D341Med (cell line): ENCODE measurements around the gene HSPA6.
"Not testable (repeated sequence)": the region's sequence is repeated elsewhere in the genome, so short reads cannot be mapped to it uniquely, and the experiment has no call there.

ENCODE experiments used
- DNase-seq: peaks from one replicate; pipeline ENCODE4 v3.0.0; 2012; ENCODE audit warnings: low spot score

HSPA6 gene

DNA sequence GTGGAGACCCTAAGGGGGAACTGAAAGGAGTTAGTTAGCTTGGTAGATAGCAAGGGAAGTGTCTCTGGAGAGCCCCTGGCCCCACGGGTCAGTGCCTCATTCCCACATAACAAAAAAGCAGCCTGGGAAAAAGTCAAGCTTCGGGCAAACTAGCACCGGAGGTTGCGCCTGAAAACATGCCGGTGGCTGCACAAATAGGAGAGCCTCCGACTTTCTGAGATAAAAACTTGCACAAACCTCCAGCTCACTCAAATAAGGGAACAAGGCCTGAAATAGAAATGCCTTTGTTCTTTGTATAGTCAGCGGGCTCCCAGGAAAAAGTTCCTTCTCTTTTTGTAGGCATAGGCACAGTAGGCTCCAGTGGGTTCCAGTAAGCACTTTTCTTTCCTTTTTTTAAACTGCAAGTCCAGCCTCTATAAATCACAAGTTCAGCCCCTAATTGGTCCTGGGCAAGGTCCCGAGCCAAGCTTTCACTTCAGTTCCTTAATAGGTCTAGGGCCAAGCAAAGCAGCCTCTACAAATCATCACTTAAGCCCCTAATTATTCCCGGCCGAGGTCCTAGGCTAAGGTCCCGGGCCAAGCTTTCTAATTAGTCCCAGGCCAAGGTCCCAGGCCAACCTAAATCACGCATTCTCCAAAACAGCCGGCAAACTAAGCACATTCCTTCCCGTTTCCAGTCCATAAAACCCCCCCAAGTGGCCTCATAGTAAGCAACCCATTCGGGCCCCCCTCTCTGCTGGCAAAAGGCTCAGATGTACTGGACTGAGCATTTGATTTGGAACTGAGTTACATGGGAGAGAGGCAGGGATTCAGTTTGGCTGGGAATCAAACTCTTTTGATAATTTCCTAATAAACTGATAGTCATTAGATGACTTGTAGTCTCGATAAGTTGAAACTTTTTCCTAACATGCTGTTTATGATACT lies 8.6 kb downstream of the HSPA6 start:
- not testable (repeated sequence) for DNase-seq

DNA sequence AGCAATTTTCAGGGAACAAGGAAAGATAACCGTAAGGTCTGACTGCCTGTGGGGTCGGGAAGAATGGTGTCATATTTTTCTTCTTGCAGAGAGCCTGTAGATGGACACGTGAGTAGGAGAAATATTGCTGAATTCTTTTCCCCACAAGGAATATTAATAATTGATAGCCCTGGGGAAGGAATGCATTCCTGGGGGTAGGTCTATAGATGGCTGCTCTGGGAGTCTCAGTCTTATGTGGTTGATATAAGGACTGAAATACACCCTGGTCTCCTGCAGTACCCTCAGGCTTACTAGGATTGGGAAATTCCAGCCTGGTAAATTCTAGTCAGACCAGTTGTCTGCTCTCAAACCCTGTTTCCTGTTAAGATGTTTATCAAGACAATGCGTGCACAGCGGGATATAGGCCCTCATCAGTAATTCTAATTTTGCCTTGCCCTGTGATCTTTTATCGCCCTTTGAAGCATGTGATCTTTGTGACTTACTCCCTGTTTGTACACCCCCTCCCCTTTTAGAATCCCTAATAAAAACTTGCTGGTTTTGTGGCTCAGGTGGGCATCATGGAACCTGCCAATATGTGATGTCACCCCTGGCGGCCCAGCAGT lies 12.8 kb downstream of the HSPA6 start:
- not testable (repeated sequence) for DNase-seq

DNA sequence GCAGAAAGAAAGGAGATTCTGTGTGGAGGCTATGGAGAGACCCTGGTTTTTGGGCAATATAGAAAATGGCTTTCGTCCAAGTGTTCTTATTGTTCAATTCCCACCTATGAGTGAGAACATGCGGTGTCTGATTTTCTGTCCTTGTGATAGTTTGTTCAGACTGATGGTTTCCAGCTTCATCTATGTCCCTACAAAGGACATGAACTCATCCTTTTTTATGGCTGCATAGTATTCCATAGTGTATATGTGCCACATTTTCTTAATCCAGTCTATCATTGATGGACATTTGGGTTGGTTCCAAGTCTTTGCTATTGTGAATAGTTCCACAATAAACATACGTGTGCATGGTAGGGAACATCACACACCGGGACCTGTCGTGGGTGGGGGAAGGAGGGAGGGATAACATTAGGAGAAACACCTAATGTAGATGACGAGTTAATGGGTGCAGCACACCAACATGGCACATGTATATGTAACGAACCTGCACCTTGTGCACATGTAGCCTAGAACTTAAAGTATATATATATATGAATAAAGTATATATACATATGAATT lies 14.7 kb downstream of the HSPA6 start:
- not testable (repeated sequence) for DNase-seq

DNA sequence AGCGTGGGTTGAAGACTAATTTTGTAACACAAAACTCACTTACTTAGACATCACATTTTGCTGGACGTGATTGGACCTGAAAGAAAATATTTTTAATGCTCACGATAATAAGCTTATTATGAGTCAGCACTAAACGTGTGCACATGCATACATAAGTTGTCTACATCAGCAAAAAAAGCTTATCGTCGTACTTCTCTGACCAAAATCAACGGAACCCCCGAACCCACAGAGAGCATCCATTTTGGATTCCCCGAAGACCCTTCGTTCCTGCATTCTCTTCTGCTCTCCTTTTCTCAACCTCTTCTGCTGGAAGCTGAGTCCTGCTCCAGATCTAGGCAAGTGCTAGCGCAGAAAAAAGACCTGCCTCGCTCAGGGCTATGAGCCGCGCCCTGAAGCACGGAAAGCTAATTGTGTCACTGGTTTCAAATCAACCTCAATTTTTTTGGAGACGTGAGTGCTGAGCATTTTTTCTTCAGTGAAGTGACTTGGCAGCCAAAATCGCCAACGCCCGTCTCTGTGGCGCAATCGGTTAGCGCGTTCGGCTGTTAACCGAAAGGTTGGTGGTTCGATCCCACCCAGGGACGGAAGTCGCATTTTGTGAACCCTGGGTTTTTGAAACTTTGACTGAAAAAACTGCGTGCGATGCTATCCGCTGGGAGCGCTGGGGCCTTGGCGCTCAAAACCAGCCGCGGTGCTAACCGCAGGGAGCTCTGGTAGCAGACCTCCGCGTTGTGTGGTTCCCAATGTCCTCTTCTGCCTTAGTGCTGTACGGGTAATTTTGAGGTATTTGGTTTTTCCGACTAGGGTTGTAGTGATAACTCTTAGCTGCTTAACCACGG lies 15.6 kb downstream of the HSPA6 start:
- DNase-seq: peak; percentile 71

DNA sequence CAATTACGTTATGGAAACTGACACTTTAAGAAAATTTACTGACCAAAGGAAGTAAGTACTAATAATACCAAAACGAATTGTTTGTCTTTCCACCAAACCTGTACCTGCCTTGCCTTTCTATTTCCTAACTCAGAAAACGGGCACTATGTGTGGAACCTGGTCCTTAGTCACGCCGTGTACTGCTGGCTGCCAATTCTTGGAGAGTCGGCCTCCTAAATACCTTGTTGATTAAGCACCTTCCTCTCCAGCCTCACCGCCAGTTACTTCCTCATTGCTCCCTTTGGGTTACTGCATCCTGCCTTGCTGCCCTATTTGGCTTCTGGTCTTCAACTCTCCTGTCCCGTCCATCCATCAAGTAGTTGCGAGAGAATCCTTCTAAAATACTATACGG lies 16.2 kb downstream of the HSPA6 start:
- not testable (repeated sequence) for DNase-seq

DNA sequence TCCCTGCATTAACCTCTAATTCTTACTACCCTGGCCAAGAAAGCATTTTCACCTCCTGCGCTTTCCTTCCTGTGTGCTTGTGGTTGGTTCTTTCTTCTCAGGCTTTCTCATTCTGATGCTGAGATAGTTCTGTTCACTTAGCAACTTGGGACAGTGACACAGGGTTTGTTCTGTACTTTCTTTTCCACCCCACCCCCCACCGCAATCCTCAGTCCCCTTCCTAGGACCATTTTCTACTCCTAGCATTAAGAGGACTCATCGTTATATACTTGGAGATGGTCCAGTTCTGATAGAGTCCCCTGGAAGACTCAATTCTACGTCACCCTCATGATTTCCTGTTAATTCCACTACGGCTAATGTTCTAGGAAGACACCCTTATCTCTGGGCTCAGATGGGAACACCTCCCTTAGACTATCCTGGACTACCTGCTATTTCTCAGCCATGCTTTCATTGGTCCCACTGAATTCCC lies 17.8 kb downstream of the HSPA6 start:
- DNase-seq: not testable (repeated sequence)

DNA sequence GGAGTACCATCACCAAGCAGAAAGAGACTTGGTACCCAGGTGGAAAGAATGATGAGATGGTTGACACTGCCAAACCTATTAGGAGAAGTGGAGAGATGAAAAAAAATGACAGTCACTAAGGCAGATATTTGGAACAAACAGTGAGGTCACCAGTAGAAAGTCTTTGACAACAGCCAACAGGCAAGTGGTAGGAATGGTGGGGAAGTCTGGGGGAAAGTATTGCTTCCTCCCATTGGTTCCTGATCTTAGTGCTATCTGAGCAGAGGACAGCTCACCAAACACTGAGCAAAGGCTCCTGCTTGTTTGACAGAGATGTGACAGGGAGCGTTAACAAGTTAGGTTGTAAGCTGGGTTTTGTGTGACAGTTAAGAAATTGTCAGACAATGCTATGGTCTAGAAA lies 18.8 kb downstream of the HSPA6 start:
- not testable (repeated sequence) for DNase-seq

DNA sequence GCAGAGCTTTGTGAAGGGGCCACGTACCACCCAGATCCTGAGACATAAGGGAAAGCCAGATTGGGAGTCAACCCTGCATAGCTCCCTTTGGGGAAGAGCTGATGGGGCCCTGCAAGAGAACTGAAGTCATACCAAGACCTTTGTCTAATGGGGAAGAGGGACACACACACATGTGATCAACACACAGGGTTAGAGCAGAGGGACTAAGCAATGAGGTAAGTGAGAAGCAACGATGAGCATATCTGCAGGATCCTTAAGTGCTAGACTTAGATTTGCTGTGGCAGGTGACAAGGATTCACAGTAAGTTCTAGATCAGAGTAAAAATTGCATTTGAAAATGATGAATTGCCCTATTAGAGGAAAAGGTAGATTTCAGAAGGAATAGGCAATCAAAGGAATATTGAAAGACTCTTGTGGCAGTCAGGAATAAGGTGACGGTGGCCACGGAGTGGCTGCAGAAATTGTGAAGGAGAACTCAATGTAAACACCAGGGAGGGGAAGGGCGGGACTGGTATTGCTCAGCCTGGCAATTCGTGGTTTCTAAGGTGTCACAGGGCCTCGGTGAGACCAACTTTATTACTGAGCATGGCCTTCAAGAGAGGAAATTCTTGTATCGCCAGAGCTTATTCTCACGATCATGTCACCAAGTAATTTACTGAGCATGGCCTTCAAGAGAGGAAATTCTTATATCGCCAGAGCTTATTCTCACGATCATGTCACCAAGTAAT lies 20.8 kb downstream of the HSPA6 start:
- DNase-seq: peak; percentile 3

DNA sequence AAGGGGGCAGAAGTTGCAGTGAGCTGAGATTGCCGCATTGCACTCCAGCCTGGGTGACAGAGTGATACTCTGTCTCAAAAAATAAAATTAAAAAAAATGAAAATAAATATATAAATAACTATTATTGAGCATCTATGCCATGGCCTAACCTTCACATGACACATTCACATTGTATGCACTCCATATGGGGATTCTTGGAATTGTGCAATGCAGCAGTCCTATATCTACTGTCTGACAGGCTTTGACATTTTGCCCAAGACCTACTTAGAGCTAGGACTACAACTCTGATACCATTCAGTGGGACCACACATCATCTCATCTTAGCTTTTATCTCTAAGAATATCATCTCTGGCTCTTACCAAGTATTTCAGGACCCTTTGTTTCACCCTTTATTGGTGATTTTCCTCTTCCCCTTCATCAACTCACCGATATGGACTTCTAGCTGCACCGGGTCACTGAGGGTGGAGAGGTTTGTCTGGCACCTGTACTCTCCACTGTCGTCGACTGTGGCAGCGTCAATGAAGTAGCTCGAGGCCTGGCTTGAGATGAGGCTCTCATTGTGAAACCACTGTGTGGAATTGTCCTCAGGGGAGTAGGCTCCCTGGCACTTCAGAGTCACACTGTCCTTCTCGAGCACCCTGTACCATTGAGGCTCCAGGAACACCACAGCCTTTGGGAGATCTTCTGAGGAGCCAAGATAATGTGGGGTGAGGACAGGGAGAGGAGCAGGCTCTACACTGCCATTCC lies 23.8 kb downstream of the HSPA6 start:
- not testable (repeated sequence) for DNase-seq

DNA sequence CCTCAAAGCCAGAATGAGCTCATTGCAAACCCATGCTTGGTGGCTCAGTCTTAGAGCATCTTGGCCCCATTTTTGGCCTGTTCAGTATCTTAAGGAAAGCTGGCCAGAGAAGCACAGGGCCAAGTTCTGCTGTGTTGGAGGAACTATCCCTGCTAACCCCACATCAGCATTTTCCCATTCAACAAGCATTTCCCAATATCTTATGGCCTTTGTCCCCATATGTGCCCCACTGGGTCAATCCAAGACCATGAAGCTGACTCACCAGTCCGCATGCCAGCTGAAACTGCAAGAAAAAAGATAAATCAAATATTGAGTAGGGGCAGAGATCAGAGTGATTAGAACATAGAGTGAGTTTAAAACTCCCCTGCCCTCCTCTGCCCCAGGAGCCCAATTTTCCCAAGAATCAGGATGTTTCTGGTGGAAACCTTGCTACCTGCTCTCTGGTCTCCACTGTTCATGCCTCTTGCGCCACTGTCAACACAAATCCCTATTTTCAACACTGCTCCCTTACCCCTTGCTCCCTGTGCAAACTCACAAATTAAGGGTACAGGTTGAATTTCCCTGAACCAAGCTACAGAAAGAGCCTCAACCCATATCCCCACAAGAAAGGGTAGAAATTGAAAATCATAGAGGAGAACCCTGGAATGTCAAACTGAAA lies 24.5 kb downstream of the HSPA6 start:
- not testable (repeated sequence) for DNase-seq

DNA sequence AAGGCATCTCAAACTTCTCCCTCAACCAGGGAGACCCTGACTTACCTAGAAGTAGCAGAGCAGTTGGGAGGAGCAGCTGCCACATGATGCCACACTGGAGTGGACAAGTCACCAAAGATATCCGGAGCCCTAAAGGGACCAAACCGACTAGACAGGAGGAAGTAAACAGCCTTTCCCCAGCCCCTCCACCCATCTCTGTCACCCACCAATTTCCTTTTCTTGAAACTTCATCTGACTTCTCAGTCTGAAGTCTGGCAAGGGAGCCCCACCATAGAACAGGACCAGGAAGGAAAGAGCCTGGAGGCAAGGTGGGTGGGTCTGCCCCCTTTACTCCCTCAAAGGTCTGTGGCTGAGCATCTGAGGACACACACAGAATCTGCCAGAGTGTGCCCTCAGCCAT lies 25.3 kb downstream of the HSPA6 start, which contains the start of gene FCGR3A:
Gene FCGR3A, minus strand, starts transcription at position 167 of the 400 bp plus-strand sequence. Its CDS starts 82 bp downstream, at position 85.
- DNase-seq: no peak

DNA sequence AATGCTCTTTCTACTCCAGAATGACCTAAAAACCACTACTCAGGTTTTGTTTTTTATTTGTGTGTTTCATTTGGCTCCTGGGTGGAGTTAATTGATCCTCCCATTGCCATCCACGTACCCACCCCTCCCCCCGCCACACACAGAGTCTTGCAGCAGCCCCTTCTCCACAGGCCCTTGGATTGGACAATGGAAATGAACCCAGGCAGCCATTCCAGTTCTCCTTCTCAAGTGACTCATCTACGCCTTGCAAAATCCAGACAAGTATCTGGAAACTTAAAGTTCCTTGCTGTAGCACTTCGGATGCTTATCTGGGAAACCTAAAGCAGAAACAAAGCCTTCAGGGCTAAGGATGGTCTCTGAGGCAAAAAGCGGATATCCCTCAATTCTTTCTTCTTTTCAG lies 26.6 kb downstream of the HSPA6 start:
- DNase-seq: not testable (repeated sequence)

DNA sequence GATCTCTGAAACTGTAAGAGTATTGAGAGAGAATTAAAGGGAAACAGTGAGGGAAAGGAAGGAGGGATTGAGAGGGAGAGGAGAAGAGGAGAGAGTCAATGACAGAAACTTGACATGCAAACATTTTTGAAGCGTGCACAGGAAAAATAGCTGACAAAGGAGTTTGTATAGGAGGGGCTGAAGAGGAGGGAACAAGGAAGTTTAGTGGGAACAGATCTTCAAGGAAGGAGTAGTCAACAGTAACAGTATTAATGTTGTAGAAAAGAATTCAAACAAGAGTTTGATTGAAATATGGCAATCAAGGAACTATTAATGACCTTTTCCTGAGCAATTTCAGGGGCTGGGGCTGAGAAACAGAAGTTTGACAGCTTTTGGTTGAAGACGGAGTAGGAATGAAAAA lies 29.3 kb downstream of the HSPA6 start:
- DNase-seq: not testable (repeated sequence)

DNA sequence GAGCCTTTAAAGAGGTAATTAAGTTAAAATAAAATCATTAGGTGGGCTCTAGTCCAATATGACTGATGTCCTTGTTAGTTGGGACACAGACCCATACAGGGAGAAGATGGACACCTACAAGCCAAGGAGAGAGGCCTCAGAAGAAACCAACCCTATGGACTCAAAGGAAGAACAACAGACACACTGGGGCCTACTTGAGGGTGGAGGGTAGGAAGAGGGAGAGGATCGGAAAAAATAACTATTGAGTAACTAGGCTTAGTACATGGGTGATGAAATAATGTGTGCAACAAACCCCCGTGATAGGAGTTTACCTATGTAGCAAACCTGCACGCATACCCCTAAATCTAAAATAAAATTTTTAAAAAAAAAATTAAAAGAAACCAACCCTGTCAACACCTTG lies 30.0 kb downstream of the HSPA6 start:
- DNase-seq: not testable (repeated sequence)

DNA sequence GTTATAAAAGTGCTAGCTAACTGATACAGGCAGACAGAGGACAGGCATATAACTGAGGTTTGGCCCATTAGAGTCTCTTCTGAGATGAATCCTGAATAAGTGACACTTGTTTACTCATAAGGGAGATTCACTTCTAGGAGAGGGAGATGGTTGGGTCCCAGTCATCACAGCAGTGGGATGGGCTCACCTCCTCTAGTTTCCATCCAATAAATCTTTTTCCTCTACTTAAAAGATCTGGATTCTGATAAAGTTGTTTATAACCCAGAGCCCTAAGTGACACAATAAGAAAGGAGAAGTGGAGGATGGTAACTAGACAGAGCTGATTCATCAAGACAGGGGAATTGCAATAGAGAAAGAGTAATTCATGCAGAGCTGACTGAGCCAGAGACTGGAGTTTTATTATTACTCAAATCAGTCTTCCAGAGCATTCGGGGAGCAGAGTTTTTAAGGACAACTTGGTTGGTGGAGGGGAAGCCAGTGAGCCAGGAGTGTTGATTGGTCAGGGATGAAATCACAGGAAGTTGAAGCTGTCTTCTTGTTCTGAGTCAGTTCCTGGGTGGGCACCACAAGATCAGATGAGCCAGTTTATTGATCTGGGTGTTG lies 30.6 kb downstream of the HSPA6 start:
- DNase-seq: not testable (repeated sequence)

DNA sequence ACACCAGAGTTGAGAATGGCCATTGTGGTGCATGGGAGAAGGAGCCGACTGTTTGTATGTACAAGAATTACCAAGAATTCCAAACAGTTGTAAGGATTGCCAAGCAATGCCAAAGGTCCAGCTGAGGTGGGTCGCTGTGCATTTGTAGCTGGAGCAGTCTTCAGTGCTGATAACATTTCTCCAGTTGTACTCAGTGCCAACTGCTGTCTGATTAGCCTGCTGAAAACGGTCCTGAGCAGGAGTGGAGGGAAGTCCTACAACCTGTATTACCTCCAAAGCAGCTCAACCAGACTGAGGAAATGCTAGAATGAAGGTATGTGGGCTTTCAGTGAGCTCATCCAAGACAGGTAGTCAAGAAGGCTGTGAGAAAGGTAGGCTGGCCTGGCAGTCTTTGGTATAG lies 31.8 kb downstream of the HSPA6 start:
- DNase-seq: not testable (repeated sequence)

DNA sequence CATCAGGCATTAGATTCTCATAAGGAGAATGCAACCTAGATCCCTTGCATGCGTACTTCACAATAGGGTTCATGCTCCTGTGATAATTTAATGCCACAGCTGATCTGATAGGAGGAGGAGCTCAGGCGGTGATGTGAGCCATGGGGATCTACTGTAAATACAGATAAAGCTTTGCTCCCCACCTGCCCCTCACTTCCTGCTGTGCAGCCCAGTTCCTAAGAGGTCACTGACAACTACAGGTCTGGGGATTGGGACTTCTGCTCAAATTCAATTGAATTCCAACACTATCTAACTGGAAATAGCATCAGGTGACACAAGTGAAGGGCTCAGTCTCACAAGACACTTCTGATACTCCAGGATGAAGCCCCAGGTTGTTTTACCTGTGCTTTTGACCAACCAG lies 32.6 kb downstream of the HSPA6 start:
- DNase-seq: not testable (repeated sequence)

DNA sequence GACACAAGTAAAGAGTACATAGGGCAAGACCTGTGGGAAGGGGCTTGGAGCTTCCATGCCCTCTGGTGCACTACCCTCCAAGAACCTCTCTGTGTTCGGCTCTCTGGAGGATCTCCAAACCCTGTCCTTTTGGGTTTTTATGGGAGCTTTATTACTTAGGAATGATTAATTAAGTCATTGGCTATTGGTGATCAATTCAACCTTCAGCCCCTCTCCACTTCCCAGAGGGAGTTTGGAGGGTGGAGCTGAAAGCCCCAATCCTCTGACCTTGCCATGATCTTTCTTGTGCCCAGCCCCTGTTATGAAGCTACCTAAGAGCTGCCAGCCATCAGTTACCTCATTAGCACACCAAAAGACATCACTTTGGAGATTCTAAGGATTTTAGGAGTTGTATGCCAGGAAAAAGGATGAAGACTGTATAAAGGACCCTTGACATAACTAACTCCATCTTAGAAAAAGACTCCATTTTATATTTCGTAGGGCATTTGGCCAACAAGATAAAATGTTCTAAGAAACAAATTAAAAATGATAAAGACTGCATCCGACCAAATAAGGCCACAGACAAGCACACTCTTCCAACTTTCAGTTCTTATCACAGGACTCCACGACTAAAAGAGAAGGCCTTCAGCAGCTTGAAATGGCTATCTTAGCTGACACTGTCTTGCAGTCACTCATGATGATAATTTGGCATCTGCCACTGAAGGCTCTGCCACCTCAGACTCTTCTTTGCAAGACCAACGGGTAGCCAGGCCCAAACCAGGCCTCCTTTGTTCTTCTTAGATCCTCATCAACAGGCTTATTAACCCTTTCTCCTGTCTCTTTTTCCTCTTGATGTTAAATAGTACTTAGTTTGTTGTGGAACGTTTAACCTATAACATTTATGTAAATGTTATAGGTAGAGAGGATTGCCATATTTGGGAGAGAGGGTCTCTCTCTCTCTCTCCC lies 33.4 kb downstream of the HSPA6 start:
- DNase-seq: not testable (repeated sequence)
